WTC11 (cell line): ENCODE data around the gene CMKLR1. TPM values are rescaled to one million over a fixed set of nuclear protein-coding genes. Genes with fewer than 3 reads are reported as not detected.

Experiments used
- ATAC-seq: fragments of 200-7000 bp; cut with Tn5 transposase; 2 replicates; pipeline ENCODE4 v1.10.0; 2021; ENCODE audit warnings: mild to moderate bottlenecking, moderate library complexity
- CTCF ChIA-PET: fragments of 300-600 bp; sonication (Branson Sonifier 250); formaldehyde crosslinking; loops from one replicate; lab custom pipeline; 2021; ENCODE audit warnings: antibody characterized with exemption; lab: Charles Lee
- POLR2A ChIA-PET: fragments of 350-600 bp; sonication (Branson Sonifier 250); formaldehyde crosslinking; loops from one replicate; lab custom pipeline; 2021; ENCODE audit warnings: antibody characterized with exemption; lab: Charles Lee
- DNase-seq: peaks from one replicate; pipeline ENCODE4 v3.0.0; 2021; ENCODE audit warnings: low spot score
- H3K27ac Mint-ChIP-seq: 2 replicates; pipeline ENCODE4 v1.8.0; 2021; ENCODE audit warnings: mixed read lengths
- H3K27me3 Mint-ChIP-seq: 2 replicates; pipeline ENCODE4 v1.8.0; 2021; ENCODE audit warnings: low read depth, mild to moderate bottlenecking, moderate library complexity, mixed read lengths
- H3K36me3 Mint-ChIP-seq: 2 replicates; pipeline ENCODE4 v1.8.0; 2021; ENCODE audit warnings: mixed read lengths
- H3K4me1 Mint-ChIP-seq: 2 replicates; pipeline ENCODE4 v1.8.0; 2022; ENCODE audit warnings: mixed read lengths
- H3K4me3 Mint-ChIP-seq: 2 replicates; pipeline ENCODE4 v1.8.0; 2021; ENCODE audit warnings: mild to moderate bottlenecking, moderate library complexity, mixed read lengths
- H3K9me3 Mint-ChIP-seq: 2 replicates; pipeline ENCODE4 v1.8.0; 2021; ENCODE audit warnings: mixed read lengths
- CREM ChIP-seq: sonication (generic); formaldehyde crosslinking; IDR thresholded peaks from 2 replicates; pipeline ENCODE4 v1.8.1; 2022; ENCODE audit warnings: mild to moderate bottlenecking, missing genetic modification reagents, moderate library complexity
- GRHL2 ChIP-seq: fragments of 250-450 bp; sonication (Bioruptor Pico); IDR thresholded peaks from 2 replicates; pipeline ENCODE4 v1.8.0; 2022; ENCODE audit warnings: mild to moderate bottlenecking, moderate library complexity; ENCODE audit not compliant: insufficient replicate concordance, severe bottlenecking
- GTF2I ChIP-seq: fragments of 250-450 bp; sonication (Bioruptor Pico); conservative IDR thresholded peaks from 2 replicates; pipeline ENCODE4 v1.4.0; 2021; ENCODE audit warnings: mild to moderate bottlenecking
- MYBL2 ChIP-seq: sonication (generic); formaldehyde crosslinking; IDR thresholded peaks from 2 replicates; pipeline ENCODE4 v1.8.1; 2023; ENCODE audit warnings: mild to moderate bottlenecking, moderate library complexity, missing genetic modification reagents
- PRRX2 ChIP-seq: fragments of 250-450 bp; sonication (Bioruptor Pico); IDR thresholded peaks from 2 replicates; pipeline ENCODE4 v1.8.0; 2021; ENCODE audit warnings: mild to moderate bottlenecking
- SMAD4 ChIP-seq: sonication (generic); formaldehyde crosslinking; IDR thresholded peaks from 2 replicates; pipeline ENCODE4 v1.8.0; 2022; ENCODE audit warnings: mild to moderate bottlenecking, missing genetic modification reagents
- TCF7 ChIP-seq: sonication (generic); formaldehyde crosslinking; IDR thresholded peaks from 2 replicates; pipeline ENCODE4 v1.8.0; 2022; ENCODE audit warnings: mild to moderate bottlenecking, low read depth, missing genetic modification reagents, moderate library complexity
- TEAD1 ChIP-seq: sonication (generic); formaldehyde crosslinking; IDR thresholded peaks from 2 replicates; pipeline ENCODE4 v1.8.0; 2022; ENCODE audit warnings: mild to moderate bottlenecking, missing genetic modification reagents
- TP53 ChIP-seq: sonication (generic); formaldehyde crosslinking; IDR thresholded peaks from 2 replicates; pipeline ENCODE4 v1.8.1; 2023; ENCODE audit warnings: mild to moderate bottlenecking, missing genetic modification reagents
- ZNF138 ChIP-seq: sonication (generic); formaldehyde crosslinking; conservative IDR thresholded peaks from 2 replicates; pipeline ENCODE4 v1.8.1; 2022; ENCODE audit warnings: mild to moderate bottlenecking, moderate library complexity, missing genetic modification reagents
- ZNF317 ChIP-seq: sonication (generic); formaldehyde crosslinking; IDR thresholded peaks from 2 replicates; pipeline ENCODE4 v1.8.1; 2023; ENCODE audit warnings: low read depth, mild to moderate bottlenecking, moderate library complexity, missing genetic modification reagents, borderline replicate concordance
- ZNF396 ChIP-seq: fragments of 250-450 bp; sonication (Bioruptor Pico); IDR thresholded peaks from 2 replicates; pipeline ENCODE4 v1.8.0; 2021; ENCODE audit warnings: mild to moderate bottlenecking, moderate library complexity, borderline replicate concordance
- ZNF671 ChIP-seq: fragments of 250-450 bp; sonication (Bioruptor Pico); IDR thresholded peaks from 2 replicates; pipeline ENCODE4 v1.8.0; 2021; ENCODE audit warnings: mild to moderate bottlenecking
- total RNA-seq: library from RNA; stranded (reverse); gene quantifications from 3 replicates; pipeline ENCODE4 v1.2.3, GENCODE V29; 2021
- TF ChIP-seq, protein P1 (sequence below): sonication (generic); formaldehyde crosslinking; IDR thresholded peaks from 2 replicates; pipeline ENCODE4 v1.8.1; 2022; ENCODE audit warnings: low read depth, mild to moderate bottlenecking, moderate library complexity, missing genetic modification reagents, borderline replicate concordance
- TF ChIP-seq, protein P2 (sequence below): sonication (generic); formaldehyde crosslinking; IDR thresholded peaks from 2 replicates; pipeline ENCODE4 v1.8.1; 2023; ENCODE audit warnings: mild to moderate bottlenecking, missing genetic modification reagents, moderate library complexity
- TF ChIP-seq, protein P3 (sequence below): sonication (generic); formaldehyde crosslinking; IDR thresholded peaks from 2 replicates; pipeline ENCODE4 v1.8.0; 2022; ENCODE audit warnings: missing genetic modification reagents
- TF ChIP-seq, protein P4 (sequence below): fragments of 250-450 bp; sonication (Bioruptor Pico); IDR thresholded peaks from 2 replicates; pipeline ENCODE4 v2.1.2; 2022; ENCODE audit warnings: mild to moderate bottlenecking, moderate library complexity
- TF ChIP-seq, protein P5 (sequence below): sonication (generic); formaldehyde crosslinking; IDR thresholded peaks from 2 replicates; pipeline ENCODE4 v1.8.1; 2023; ENCODE audit warnings: mild to moderate bottlenecking, moderate library complexity, missing genetic modification reagents
- TF ChIP-seq, protein P6 (sequence below): sonication (generic); formaldehyde crosslinking; IDR thresholded peaks from 2 replicates; pipeline ENCODE4 v1.8.0; 2023; ENCODE audit warnings: missing genetic modification reagents
- TF ChIP-seq, protein P7 (sequence below): fragments of 250-450 bp; sonication (Bioruptor Pico); IDR thresholded peaks from 2 replicates; pipeline ENCODE4 v1.9.0; 2021; ENCODE audit warnings: mild to moderate bottlenecking, borderline replicate concordance

CMKLR1 gene
- total RNA-seq, 1 experiment from 2014 or later: 1.6 TPM

DNA sequence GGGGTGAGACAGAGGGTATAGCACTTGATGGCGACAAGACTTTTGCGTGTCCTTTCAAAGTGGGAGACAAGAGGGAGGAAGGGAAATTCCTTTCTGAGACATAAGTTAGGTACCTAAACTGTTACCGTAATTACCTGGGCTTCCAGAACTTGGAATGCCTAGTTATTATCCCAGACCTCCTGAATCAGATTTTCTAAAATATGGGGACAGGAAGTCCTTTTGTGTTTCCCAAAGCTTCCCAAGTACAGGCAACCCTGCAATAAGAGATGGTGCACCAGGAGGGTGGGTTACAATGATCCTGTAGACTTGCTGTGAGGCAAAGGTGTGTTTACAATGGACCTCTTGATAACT is 83.9 kb downstream of the CMKLR1 start:
- DNase-seq (no peak), ATAC-seq (no peak)
- no peak overlapping the region for H3K4me3 Mint-ChIP-seq
- no peak overlapping the region for H3K27ac Mint-ChIP-seq
- H3K9me3 Mint-ChIP-seq: peaks cover 17% of the 10 kb centered on the region
- ChIA-PET POLR2A (interaction anchor here (0.5 kb wide), 1 partner anchor 76 kb away, joined by 3 read pairs; no protein-coding TSS in a partner anchor), CTCF (no interaction called here)
- H3K36me3 Mint-ChIP-seq: peaks cover 12% of the 10 kb centered on the region
- peaks cover 5% of the 10 kb centered on the region; the same call in 1 of the 2 replicates for H3K27me3 Mint-ChIP-seq
- peaks cover 32% of the 10 kb centered on the region for H3K4me1 Mint-ChIP-seq
- TF ChIP-seq, protein P1, sequence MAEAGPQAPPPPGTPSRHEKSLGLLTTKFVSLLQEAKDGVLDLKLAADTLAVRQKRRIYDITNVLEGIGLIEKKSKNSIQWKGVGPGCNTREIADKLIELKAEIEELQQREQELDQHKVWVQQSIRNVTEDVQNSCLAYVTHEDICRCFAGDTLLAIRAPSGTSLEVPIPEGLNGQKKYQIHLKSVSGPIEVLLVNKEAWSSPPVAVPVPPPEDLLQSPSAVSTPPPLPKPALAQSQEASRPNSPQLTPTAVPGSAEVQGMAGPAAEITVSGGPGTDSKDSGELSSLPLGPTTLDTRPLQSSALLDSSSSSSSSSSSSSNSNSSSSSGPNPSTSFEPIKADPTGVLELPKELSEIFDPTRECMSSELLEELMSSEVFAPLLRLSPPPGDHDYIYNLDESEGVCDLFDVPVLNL (CRISPR knock-in tag): no peak
- TF ChIP-seq CREM: no peak
- TF ChIP-seq, protein P2, sequence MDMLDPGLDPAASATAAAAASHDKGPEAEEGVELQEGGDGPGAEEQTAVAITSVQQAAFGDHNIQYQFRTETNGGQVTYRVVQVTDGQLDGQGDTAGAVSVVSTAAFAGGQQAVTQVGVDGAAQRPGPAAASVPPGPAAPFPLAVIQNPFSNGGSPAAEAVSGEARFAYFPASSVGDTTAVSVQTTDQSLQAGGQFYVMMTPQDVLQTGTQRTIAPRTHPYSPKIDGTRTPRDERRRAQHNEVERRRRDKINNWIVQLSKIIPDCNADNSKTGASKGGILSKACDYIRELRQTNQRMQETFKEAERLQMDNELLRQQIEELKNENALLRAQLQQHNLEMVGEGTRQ (CRISPR knock-in tag): no peak
- no peak for TF ChIP-seq MYBL2 (CRISPR knock-in tag)
- TF ChIP-seq, protein P3, sequence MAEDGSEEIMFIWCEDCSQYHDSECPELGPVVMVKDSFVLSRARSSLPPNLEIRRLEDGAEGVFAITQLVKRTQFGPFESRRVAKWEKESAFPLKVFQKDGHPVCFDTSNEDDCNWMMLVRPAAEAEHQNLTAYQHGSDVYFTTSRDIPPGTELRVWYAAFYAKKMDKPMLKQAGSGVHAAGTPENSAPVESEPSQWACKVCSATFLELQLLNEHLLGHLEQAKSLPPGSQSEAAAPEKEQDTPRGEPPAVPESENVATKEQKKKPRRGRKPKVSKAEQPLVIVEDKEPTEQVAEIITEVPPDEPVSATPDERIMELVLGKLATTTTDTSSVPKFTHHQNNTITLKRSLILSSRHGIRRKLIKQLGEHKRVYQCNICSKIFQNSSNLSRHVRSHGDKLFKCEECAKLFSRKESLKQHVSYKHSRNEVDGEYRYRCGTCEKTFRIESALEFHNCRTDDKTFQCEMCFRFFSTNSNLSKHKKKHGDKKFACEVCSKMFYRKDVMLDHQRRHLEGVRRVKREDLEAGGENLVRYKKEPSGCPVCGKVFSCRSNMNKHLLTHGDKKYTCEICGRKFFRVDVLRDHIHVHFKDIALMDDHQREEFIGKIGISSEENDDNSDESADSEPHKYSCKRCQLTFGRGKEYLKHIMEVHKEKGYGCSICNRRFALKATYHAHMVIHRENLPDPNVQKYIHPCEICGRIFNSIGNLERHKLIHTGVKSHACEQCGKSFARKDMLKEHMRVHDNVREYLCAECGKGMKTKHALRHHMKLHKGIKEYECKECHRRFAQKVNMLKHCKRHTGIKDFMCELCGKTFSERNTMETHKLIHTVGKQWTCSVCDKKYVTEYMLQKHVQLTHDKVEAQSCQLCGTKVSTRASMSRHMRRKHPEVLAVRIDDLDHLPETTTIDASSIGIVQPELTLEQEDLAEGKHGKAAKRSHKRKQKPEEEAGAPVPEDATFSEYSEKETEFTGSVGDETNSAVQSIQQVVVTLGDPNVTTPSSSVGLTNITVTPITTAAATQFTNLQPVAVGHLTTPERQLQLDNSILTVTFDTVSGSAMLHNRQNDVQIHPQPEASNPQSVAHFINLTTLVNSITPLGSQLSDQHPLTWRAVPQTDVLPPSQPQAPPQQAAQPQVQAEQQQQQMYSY: no peak
- no peak for TF ChIP-seq TCF7 (CRISPR knock-in tag)
- no peak for TF ChIP-seq ZNF138 (CRISPR knock-in tag)
- no peak for TF ChIP-seq GRHL2 (CRISPR knock-in tag)
- TF ChIP-seq, protein P4, sequence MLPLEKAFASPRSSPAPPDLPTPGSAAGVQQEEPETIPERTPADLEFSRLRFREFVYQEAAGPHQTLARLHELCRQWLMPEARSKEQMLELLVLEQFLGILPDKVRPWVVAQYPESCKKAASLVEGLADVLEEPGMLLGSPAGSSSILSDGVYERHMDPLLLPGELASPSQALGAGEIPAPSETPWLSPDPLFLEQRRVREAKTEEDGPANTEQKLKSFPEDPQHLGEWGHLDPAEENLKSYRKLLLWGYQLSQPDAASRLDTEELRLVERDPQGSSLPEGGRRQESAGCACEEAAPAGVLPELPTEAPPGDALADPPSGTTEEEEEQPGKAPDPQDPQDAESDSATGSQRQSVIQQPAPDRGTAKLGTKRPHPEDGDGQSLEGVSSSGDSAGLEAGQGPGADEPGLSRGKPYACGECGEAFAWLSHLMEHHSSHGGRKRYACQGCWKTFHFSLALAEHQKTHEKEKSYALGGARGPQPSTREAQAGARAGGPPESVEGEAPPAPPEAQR (CRISPR knock-in tag): no peak
- no peak for TF ChIP-seq SMAD4 (CRISPR knock-in tag)
- no peak for TF ChIP-seq TEAD1 (CRISPR knock-in tag)
- TF ChIP-seq, protein P5, sequence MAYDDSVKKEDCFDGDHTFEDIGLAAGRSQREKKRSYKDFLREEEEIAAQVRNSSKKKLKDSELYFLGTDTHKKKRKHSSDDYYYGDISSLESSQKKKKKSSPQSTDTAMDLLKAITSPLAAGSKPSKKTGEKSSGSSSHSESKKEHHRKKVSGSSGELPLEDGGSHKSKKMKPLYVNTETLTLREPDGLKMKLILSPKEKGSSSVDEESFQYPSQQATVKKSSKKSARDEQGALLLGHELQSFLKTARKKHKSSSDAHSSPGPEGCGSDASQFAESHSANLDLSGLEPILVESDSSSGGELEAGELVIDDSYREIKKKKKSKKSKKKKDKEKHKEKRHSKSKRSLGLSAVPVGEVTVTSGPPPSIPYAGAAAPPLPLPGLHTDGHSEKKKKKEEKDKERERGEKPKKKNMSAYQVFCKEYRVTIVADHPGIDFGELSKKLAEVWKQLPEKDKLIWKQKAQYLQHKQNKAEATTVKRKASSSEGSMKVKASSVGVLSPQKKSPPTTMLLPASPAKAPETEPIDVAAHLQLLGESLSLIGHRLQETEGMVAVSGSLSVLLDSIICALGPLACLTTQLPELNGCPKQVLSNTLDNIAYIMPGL: no peak
- no peak for TF ChIP-seq ZNF671 (CRISPR knock-in tag)
- TF ChIP-seq, protein P6, sequence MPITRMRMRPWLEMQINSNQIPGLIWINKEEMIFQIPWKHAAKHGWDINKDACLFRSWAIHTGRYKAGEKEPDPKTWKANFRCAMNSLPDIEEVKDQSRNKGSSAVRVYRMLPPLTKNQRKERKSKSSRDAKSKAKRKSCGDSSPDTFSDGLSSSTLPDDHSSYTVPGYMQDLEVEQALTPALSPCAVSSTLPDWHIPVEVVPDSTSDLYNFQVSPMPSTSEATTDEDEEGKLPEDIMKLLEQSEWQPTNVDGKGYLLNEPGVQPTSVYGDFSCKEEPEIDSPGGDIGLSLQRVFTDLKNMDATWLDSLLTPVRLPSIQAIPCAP: no peak
- no peak for TF ChIP-seq TP53
- TF ChIP-seq, protein P7, sequence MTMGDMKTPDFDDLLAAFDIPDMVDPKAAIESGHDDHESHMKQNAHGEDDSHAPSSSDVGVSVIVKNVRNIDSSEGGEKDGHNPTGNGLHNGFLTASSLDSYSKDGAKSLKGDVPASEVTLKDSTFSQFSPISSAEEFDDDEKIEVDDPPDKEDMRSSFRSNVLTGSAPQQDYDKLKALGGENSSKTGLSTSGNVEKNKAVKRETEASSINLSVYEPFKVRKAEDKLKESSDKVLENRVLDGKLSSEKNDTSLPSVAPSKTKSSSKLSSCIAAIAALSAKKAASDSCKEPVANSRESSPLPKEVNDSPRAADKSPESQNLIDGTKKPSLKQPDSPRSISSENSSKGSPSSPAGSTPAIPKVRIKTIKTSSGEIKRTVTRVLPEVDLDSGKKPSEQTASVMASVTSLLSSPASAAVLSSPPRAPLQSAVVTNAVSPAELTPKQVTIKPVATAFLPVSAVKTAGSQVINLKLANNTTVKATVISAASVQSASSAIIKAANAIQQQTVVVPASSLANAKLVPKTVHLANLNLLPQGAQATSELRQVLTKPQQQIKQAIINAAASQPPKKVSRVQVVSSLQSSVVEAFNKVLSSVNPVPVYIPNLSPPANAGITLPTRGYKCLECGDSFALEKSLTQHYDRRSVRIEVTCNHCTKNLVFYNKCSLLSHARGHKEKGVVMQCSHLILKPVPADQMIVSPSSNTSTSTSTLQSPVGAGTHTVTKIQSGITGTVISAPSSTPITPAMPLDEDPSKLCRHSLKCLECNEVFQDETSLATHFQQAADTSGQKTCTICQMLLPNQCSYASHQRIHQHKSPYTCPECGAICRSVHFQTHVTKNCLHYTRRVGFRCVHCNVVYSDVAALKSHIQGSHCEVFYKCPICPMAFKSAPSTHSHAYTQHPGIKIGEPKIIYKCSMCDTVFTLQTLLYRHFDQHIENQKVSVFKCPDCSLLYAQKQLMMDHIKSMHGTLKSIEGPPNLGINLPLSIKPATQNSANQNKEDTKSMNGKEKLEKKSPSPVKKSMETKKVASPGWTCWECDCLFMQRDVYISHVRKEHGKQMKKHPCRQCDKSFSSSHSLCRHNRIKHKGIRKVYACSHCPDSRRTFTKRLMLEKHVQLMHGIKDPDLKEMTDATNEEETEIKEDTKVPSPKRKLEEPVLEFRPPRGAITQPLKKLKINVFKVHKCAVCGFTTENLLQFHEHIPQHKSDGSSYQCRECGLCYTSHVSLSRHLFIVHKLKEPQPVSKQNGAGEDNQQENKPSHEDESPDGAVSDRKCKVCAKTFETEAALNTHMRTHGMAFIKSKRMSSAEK (CRISPR knock-in tag): no peak
- TF ChIP-seq PRRX2: no peak
- TF ChIP-seq ZNF396: no peak
- no peak for TF ChIP-seq ZNF317
- no peak for TF ChIP-seq GTF2I (CRISPR knock-in tag)
